Activated CD4-positive, alpha-beta T cell treated with anti-CD3 and anti-CD28 coated beads for 48 hours (primary cell): Measurements from ENCODE around the gene ITPK1.

Experiments used
- DNase-seq: peaks from one replicate; pipeline ENCODE4 v3.0.0-alpha.2; 2020

ITPK1 gene

DNA sequence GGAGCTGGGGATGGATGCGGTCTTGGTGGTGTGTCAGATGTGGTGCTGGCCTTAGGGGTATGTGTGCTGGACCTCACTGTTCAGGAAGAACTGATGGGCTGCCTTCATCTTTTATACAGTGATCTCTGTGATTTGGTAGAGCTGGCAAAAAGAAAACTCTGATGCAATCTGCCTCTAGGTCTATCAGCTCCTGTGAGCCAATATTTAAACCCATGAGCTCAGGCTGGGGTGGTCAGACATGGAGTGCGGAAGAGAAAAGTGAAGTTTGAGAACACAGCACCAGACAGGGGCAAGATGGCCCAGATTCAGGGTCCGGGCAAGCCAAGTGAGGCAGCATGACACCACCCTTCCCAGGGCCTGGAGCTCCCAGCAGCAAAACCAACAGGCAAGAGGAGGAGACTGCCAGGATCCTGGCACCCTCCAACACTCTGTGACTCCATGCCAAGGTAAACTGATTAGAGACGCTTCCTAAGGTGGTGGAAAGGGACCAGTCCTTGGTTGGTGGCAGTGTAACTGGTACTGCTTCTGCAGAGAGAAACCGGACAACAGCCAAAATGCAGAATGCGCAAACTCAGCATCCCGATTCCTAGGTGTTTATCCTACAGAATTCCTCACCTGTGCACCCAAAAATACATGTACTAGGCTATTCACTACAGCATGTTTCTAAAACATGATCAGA lies 110.5 kb downstream of the ITPK1 start:
- no peak for DNase-seq

DNA sequence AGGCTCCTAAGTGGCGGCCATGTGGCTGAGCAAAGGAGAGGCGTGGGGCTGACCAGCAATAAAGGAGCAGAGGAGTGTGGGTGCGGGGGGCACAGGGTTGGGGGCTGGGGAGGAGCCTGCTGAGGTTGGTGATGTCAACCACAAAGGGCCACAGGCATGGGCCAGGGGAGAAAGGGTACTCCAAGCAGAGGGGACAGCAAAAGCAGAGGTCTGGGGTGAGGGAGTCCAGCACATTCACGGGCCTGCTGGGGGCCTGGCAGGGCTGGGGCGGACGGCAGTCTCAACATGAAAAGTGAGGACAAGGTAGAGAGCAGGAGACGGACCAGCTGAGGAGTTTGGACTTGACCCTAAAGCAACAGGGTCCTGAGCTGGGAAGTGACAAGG lies 111.0 kb downstream of the ITPK1 start:
- DNase-seq = no peak

DNA sequence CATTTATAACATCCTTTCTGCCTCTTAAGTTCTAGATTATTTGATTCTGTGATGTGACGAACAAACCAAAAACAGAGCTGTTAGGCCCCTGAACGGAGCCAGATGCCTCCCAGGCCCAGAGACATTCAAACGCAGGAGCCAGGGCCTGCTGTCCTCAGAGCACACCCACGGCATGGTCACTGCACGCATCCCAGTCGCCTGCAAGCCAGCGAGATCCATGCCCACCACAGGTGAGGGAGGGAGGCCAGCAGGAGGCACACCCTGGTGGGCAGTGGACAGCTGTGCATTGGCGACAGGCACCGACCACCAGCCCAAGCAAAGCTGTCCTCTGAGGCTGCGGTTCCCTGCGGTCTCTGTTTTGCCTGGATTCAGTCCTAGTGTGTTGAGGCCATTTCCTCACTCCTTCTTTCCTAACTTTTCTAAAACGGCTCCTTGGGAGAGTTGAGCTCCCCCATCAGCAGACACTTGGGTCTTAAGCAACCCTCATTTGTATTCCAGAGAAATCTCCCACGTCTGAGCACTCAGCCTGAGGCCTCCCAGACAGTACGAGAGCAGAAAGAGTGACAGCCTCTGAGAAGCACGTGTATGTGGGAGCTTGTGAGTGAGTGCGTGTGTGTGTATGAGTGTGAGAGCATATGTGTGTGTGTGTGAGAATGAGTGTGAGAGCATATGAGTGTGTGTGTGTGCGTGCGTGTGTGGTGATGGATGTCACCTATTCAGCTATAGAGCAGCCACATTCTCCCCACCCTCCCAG lies 111.6 kb downstream of the ITPK1 start:
- DNase-seq = no peak

DNA sequence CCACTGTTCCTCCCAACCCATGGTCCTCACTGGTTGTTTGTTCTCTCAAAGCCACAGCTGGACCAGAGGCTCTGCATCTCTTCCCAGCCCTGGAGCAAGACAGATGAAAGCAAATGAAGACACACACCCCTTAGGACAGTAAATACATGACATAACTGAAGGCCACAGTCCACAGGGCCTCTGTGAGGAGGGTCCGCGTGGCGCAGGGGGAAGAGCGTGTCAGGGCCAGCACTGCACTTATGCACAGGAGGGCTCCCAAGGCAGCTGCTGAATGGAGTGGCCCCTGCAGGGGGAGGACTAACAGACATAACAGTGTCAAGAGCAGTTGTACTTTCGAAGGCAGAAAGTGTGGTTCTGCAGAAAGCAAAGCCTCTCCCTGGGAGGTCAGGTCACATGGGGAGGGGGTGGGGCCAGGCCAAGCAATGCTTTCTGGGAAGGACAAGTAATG lies 112.8 kb downstream of the ITPK1 start:
- no peak for DNase-seq

DNA sequence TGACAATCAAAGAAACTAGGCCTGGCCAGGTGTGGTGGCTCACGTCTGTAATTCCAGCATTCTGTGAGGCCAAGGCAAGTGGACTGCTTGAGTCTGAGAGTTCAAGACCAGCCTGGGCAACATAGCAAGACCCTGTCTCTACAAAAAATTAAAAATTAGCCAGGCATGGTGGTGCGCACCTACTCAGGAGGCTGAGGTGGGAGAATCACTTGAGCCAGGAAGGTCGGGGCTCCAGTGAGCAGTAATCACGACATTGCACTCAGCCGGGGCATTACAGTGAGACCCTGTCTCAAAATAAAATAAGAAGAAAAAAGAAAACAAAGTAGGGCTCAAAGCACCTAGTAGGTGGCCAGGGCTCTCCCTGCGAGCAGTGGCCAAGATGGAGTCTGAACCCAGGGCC lies 113.7 kb downstream of the ITPK1 start:
- DNase-seq = no peak

GRCh38 chr14:92998946-92999345 lies 116.8 kb downstream of the ITPK1 start:
- DNase-seq = no peak

GRCh38 chr14:92997343-92998061 lies 118.2 kb downstream of the ITPK1 start:
- DNase-seq = no peak

DNA sequence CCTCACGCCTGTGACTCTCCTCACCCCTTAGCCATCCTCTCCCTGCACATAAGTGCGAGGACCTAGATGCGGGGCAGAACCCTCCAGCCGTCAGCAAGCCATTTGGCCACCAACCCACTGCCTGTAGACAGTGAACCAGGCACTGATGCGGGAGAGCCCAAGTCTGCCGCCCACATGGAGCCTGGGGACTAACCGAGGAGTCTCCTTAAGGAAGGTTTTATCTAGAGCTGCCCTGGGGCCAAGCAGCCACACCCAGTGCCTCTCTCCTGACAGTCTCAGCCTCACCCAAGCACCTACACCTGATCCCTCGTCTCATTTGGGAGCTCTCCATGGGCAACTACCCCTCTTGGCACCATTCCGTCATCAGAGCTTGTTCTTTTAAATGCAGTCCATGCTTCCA lies 120.1 kb downstream of the ITPK1 start:
- DNase-seq = no peak

GRCh38 chr14:92994942-92995341 lies 120.8 kb downstream of the ITPK1 start:
- DNase-seq = no peak

DNA sequence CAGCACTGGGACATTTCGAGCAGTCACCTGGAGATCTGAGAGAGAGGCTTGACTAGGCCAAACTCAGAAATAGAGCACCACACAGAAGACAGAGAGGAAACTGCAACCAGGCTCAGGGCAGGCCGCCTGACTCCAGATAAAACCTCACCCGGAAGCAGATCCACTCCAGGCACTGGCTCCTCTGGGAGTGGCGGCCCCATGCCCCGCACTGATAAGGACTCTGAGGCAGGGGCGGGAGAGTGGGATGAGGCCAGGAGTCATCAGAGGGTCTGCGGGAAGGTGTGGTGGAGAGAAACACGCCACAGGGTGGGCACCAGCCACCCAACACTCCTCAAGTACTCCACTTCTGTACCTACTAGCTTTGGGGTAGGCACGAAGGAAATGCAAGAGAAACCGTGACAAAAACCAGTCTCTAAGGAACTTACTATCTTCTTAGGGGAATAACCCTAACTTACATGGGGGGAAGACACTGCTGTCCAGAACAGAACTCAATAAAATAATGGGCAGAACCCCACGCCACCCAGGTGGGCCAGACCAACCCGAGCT lies 121.5 kb downstream of the ITPK1 start:
- DNase-seq = no peak

GRCh38 chr14:92993302-92993701 lies 122.4 kb downstream of the ITPK1 start:
- DNase-seq = no peak

DNA sequence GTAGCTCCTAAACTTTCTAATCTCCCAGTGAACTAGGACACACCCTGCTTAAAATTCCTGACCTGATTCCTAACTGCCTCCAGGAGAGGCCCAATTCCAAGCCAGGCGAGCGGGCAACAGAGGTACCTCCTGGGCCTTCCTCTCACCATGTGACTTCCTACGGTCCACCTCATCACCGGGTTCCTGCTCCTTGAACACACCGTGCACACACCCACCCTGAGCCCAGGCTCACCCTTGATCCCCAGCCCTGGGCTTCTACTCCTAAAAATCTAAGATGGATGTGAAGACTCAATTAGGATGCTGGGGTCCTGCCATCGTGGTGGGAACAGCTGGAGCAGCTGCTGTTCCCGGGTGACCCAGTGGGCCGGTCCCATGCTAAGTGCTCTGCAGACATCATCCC lies 124.2 kb downstream of the ITPK1 start:
- no peak for DNase-seq

- no peak for DNase-seq
These were observed 125.0 kb downstream of the ITPK1 start for GRCh38 chr14:92990456-92991430.

DNA sequence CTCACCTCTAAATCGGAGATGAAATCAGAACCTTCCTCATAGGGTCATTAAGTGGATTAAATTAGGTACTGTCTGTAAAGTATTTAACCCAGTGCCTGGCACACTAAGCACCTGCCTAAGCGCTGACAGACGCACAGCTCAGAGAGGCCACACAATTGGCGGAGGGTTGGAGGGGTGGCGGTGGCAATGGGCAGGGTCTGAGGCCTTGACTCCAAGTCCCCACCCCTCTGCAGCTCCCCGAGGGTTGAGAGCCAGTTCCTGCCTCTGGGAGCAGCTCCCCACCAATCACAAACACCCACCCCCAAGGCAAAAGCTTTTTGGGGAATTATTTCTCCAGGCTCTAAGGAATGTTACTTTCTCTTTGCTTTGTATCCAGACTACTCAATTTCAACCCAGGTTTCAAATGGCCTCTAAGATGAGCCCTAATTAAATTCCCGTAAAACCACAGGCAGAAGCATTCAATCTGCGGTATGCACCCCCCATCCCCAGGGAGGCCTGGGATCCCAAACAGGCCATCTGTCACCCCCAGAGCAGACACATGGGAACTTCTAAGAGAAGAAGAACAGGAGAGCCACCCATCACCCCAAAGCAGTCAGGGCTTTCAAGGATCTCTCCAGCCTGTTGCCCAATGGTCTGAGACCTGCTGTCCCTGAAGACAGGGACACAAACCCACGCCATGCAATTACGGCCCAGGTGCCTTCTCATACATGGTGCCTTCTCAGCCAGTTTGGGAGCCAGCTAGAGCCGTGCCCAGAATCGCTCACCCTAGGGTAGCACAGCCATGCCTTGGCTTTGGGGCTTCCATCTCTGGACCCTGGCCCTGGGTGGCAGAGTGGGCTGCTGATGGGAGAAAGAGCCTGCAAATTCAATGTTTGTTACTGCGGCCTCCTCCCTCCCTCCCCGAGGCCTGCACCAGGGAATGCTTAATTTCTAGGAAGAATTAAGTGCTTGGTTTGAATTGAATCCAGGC lies 126.7 kb downstream of the ITPK1 start:
- DNase-seq = no peak

GRCh38 chr14:92987713-92988510 lies 127.8 kb downstream of the ITPK1 start:
- no peak for DNase-seq

GRCh38 chr14:92987148-92987570 lies 128.6 kb downstream of the ITPK1 start:
- DNase-seq = no peak

GRCh38 chr14:92986254-92987147 lies 129.2 kb downstream of the ITPK1 start:
- no peak for DNase-seq

DNA sequence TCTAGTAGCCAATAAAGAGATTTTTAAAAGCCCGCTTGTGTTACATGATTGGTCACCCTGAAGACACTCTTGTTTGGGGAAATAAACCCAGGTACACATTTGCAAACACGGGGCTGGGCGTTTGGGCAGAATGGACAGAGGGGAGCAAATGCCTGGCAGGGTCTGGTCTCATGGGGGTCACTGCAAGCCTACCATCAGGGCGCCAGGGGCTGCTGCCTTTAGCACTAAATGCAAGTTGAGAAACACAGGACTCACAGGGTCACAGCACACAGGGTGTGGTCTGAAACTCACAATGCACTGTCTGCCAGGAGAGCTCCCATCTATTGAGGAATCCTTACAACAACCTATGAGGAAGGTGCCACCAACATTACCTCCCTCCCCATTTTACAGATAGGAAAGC lies 130.2 kb downstream of the ITPK1 start:
- DNase-seq = no peak

DNA sequence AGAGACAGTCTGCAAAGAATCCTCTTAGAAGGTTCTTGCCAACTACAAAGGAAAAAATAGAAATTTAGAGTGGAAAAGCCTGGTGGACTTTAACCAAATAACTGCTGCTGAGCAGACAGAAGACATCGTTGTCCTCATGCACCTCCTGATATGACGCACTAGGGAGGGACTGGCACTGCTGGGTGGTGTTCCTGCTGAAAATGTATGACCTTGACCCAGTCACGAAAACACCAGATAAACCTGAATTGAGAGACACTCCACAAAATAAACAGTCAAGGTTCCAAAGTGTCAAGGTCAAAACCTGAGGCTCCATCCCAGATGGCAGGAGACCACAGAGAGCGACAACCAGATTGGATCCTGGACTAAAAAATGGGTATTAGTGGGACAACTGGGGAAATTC lies 130.8 kb downstream of the ITPK1 start:
- DNase-seq = no peak
